ENCODE data around the gene ACSBG1.
A peak's percentile ranks its signal among the peaks of the same experiment; 100 is the strongest.
"Not testable (repeated sequence)": the region's sequence is repeated elsewhere in the genome, so short reads cannot be mapped to it uniquely, and the experiment has no call there.

The ACSBG1 gene

GRCh38 chr15:78156653-78157052 lies 77.7 kb downstream of the ACSBG1 start:
- no peak for DNase-seq
- Histone ChIP-seq H3K36me3 (ENCODE audit: insufficient read depth, low read length) (peaks cover 66% of the 10 kb centered on the region), H4K20me1 (ENCODE audit: insufficient read depth, low read length) (peaks cover 4% of the 10 kb centered on the region; the same call in 1 of the 2 replicates), H3K27ac (ENCODE audit: low read length) (no peak overlapping the region), H3K4me3 (ENCODE audit: low read depth in 1 of 2, low read length in 2 of 2) (no peak overlapping the region), H3K79me2 (ENCODE audit: insufficient read depth, low read length) (peaks cover 42% of the 10 kb centered on the region), H3K27me3 (ENCODE audit: insufficient read depth, low read length, poor library complexity) (no peaks in the 10 kb centered on the region), H3K4me1 (ENCODE audit: insufficient read depth, low read length) (peaks cover 16% of the 10 kb centered on the region), H3K4me2 (ENCODE audit: insufficient read depth, low read length) (no peak overlapping the region), H2AFZ (ENCODE audit: low read depth, low read length) (no peak overlapping the region), H3K9ac (ENCODE audit: low read depth, low read length) (no peak overlapping the region), H3K9me3 (ENCODE audit: insufficient read depth, low read length, severe bottlenecking) (no peaks in the 10 kb centered on the region)
- ATAC-seq (ENCODE audit: insufficient read depth, low read depth): no peak
- TF ChIP-seq CTCF (IDR thresholded peaks at IDR 0.05; ENCODE audit: borderline replicate concordance, extremely low read depth, low read length, poor library complexity, severe bottlenecking) (no peak), EZH2 (IDR thresholded peaks at IDR 0.05; ENCODE audit: borderline replicate concordance, low read depth, low read length, severe bottlenecking) (no peak)

- peaks cover 4% of the 10 kb centered on the region; the same call in 1 of the 2 replicates for H4K20me1 ChIP-seq (ENCODE audit: insufficient read depth, low read length)
Measured at GRCh38 chr15:78155355-78155939, 78.9 kb downstream of the ACSBG1 start.

GRCh38 chr15:78154955-78155354 lies 79.4 kb downstream of the ACSBG1 start:
- DNase-seq (no peak), ATAC-seq (ENCODE audit: insufficient read depth, low read depth) (no peak)
- Histone ChIP-seq H2AFZ (ENCODE audit: low read depth, low read length) (no peak overlapping the region), H3K9ac (ENCODE audit: low read depth, low read length) (no peak overlapping the region), H4K20me1 (ENCODE audit: insufficient read depth, low read length) (peaks cover 6% of the 10 kb centered on the region), H3K27ac (ENCODE audit: low read length) (no peak overlapping the region), H3K79me2 (ENCODE audit: insufficient read depth, low read length) (peaks cover 59% of the 10 kb centered on the region), H3K36me3 (ENCODE audit: insufficient read depth, low read length) (peaks cover 51% of the 10 kb centered on the region), H3K4me1 (ENCODE audit: insufficient read depth, low read length) (peaks cover 33% of the 10 kb centered on the region), H3K27me3 (ENCODE audit: insufficient read depth, low read length, poor library complexity) (no peaks in the 10 kb centered on the region), H3K4me2 (ENCODE audit: insufficient read depth, low read length) (no peak overlapping the region), H3K4me3 (ENCODE audit: low read depth in 1 of 2, low read length in 2 of 2) (no peak overlapping the region), H3K9me3 (ENCODE audit: insufficient read depth, low read length, severe bottlenecking) (no peaks in the 10 kb centered on the region)
- TF ChIP-seq EZH2 (IDR thresholded peaks at IDR 0.05; ENCODE audit: borderline replicate concordance, low read depth, low read length, severe bottlenecking) (no peak), CTCF (IDR thresholded peaks at IDR 0.05; ENCODE audit: borderline replicate concordance, extremely low read depth, low read length, poor library complexity, severe bottlenecking) (no peak)

More at GRCh38 chr15:78155355-78155939, 78.9 kb downstream of the ACSBG1 start:
- DNase-seq: no peak
- no peak overlapping the region for H3K4me3 ChIP-seq (ENCODE audit: low read depth in 1 of 2, low read length in 2 of 2)
- no peak overlapping the region for H3K4me2 ChIP-seq (ENCODE audit: insufficient read depth, low read length)
- no peaks in the 10 kb centered on the region for H3K9me3 ChIP-seq (ENCODE audit: insufficient read depth, low read length, severe bottlenecking)
- no peak for ATAC-seq (ENCODE audit: insufficient read depth, low read depth)
- H3K27ac ChIP-seq (ENCODE audit: low read length): no peak overlapping the region
- peaks cover 54% of the 10 kb centered on the region for H3K36me3 ChIP-seq (ENCODE audit: insufficient read depth, low read length)
- TF ChIP-seq EZH2 (IDR thresholded peaks at IDR 0.05; ENCODE audit: borderline replicate concordance, low read depth, low read length, severe bottlenecking) (no peak), CTCF (IDR thresholded peaks at IDR 0.05; ENCODE audit: borderline replicate concordance, extremely low read depth, low read length, poor library complexity, severe bottlenecking) (no peak)
- peaks cover 54% of the 10 kb centered on the region for H3K79me2 ChIP-seq (ENCODE audit: insufficient read depth, low read length)
- H3K27me3 ChIP-seq (ENCODE audit: insufficient read depth, low read length, poor library complexity): no peaks in the 10 kb centered on the region
- no peak overlapping the region for H3K9ac ChIP-seq (ENCODE audit: low read depth, low read length)
- H3K4me1 ChIP-seq (ENCODE audit: insufficient read depth, low read length): peaks cover 28% of the 10 kb centered on the region
- no peak overlapping the region for H2AFZ ChIP-seq (ENCODE audit: low read depth, low read length)

GRCh38 chr15:78151075-78151474 lies 83.3 kb downstream of the ACSBG1 start:
- ATAC-seq (ENCODE audit: insufficient read depth, low read depth); H2AFZ ChIP-seq (ENCODE audit: low read depth, low read length); DNase-seq; H3K9me3 ChIP-seq (ENCODE audit: insufficient read depth, low read length, severe bottlenecking); H3K9ac ChIP-seq (ENCODE audit: low read depth, low read length); H4K20me1 ChIP-seq (ENCODE audit: insufficient read depth, low read length); H3K27me3 ChIP-seq (ENCODE audit: insufficient read depth, low read length, poor library complexity): not testable (repeated sequence)
- Histone ChIP-seq H3K27ac (ENCODE audit: low read length) (peak overlapping the region; percentile 1), H3K36me3 (ENCODE audit: insufficient read depth, low read length) (peaks cover 24% of the 10 kb centered on the region), H3K79me2 (ENCODE audit: insufficient read depth, low read length) (peaks cover 69% of the 10 kb centered on the region), H3K4me2 (ENCODE audit: insufficient read depth, low read length) (peak overlapping the region; percentile 88), H3K4me3 (ENCODE audit: low read depth in 1 of 2, low read length in 2 of 2) (peak overlapping the region in 1 of 2 experiments; percentile 58; a peak in 2 of 4 replicates), H3K4me1 (ENCODE audit: insufficient read depth, low read length) (peaks cover 46% of the 10 kb centered on the region)

Data from DND-41 (cell line).